Fibroblast of lung (primary cell): ENCODE results near the gene CCNT2.

ENCODE experiments used
- CTCF ChIP-seq, 2 donors: IDR thresholded peaks in 1 of 2; conservative IDR thresholded peaks in 1 of 2; 1 replicate in 1 of 2; 2 replicates in 1 of 2; pipeline ENCODE4 v1.5.1; 2011 to 2012; ENCODE audit warnings: low read length in 2 of 2, control low read depth in 1 of 2, inconsistent platforms in 1 of 2, low read depth in 1 of 2, mild to moderate bottlenecking in 1 of 2
- EZH2 ChIP-seq: IDR thresholded peaks from 2 replicates; pipeline ENCODE4 v1.5.1; 2012; ENCODE audit warnings: low read length, control low read depth, mild to moderate bottlenecking; ENCODE audit errors: missing control alignments

GRCh38 chr2:134999521-134999920, 80.9 kb downstream of the CCNT2 start:
- TF ChIP-seq CTCF (conservative IDR thresholded peaks at IDR 0.05 in 1 of 2, IDR thresholded peaks at IDR 0.05 in 1 of 2; ENCODE audit: low read depth in 1 of 2, low read length in 2 of 2) (no peak), EZH2 (no peak)
